OCI-LY7 (cell line): Measurements from ENCODE around the gene KCNK5. TPM values are rescaled to one million over a fixed set of nuclear protein-coding genes. Genes with fewer than 3 reads are reported as not detected.

Source experiments
- BruUV-seq: library from RNA; stranded (reverse); fragments of 400-500 nt; replicated peaks from 2 replicates; lab custom pipeline; 2021; lab: Mats Ljungman, UMichigan
- CTCF ChIA-PET: fragments of 300-600 bp; sonication (Branson Sonifier 250); formaldehyde crosslinking; loops from one replicate; lab custom pipeline; 2022; ENCODE audit warnings: antibody characterized with exemption; ENCODE audit not compliant: unreplicated experiment; lab: Charles Lee
- POLR2A ChIA-PET: fragments of 300-600 bp; sonication (Branson Sonifier 250); formaldehyde crosslinking; loops from one replicate; lab custom pipeline; 2022; ENCODE audit warnings: antibody characterized with exemption; lab: Charles Lee
- DNase-seq: peaks from one replicate; pipeline ENCODE4 v3.0.0-alpha.2; 2015; ENCODE audit warnings: low spot score
- H2AFZ ChIP-seq: fragments of 200-600 bp; sonication (generic), shearing (Covaris generic); 2 replicates; pipeline ENCODE4 v1.6.1; 2014; ENCODE audit warnings: mild to moderate bottlenecking, antibody characterized with exemption, low read length, moderate library complexity
- H3K27ac ChIP-seq: fragments of 200-600 bp; sonication (generic); 2 replicates; pipeline ENCODE4 v1.5.1; 2014; ENCODE audit warnings: mixed run types, low read depth, mild to moderate bottlenecking, moderate library complexity, low read length, inconsistent platforms; ENCODE audit not compliant: poor library complexity, severe bottlenecking
- H3K36me3 ChIP-seq: fragments of 200-600 bp; sonication (generic); 2 replicates; pipeline ENCODE4 v1.6.1; 2014; ENCODE audit warnings: mild to moderate bottlenecking, antibody characterized with exemption, low read length, moderate library complexity, mixed read lengths; ENCODE audit not compliant: insufficient read depth
- H3K4me1 ChIP-seq: fragments of 200-600 bp; sonication (generic); 2 replicates; pipeline ENCODE4 v1.5.1; 2014; ENCODE audit warnings: mild to moderate bottlenecking, low read length; ENCODE audit not compliant: insufficient read depth, poor library complexity, severe bottlenecking
- H3K4me2 ChIP-seq: fragments of 200-600 bp; sonication (generic); 2 replicates; pipeline ENCODE4 v1.6.1; 2014; ENCODE audit warnings: mild to moderate bottlenecking, low read length
- H3K4me3 ChIP-seq: fragments of 200-600 bp; sonication (generic); 2 replicates; pipeline ENCODE4 v1.5.1; 2014; ENCODE audit warnings: mild to moderate bottlenecking, low read depth, low read length; ENCODE audit not compliant: poor library complexity, severe bottlenecking
- H3K79me2 ChIP-seq: fragments of 200-600 bp; sonication (generic); 2 replicates; pipeline ENCODE4 v1.6.1; 2016; ENCODE audit warnings: low read depth, mild to moderate bottlenecking, low read length, moderate library complexity, mixed read lengths; ENCODE audit not compliant: insufficient read depth
- H3K9me2 ChIP-seq: fragments of 200-600 bp; sonication (generic); 2 replicates; pipeline ENCODE4 v1.6.1; 2016; ENCODE audit warnings: mild to moderate bottlenecking, low read length, mixed read lengths; ENCODE audit not compliant: insufficient read depth
- H3K9me3 ChIP-seq: fragments of 200-600 bp; sonication (generic); 2 replicates; pipeline ENCODE4 v1.6.1; 2014; ENCODE audit warnings: mild to moderate bottlenecking, mixed run types, low read length, mixed read lengths
- H4K20me1 ChIP-seq: fragments of 200-600 bp; sonication (generic); 2 replicates; pipeline ENCODE4 v1.6.1; 2014; ENCODE audit warnings: mild to moderate bottlenecking, antibody characterized with exemption, low read length, moderate library complexity, mixed read lengths; ENCODE audit not compliant: insufficient read depth
- CTCF ChIP-seq: fragments of 200-600 bp; sonication (generic); conservative IDR thresholded peaks from 2 replicates; pipeline ENCODE4 v1.5.1; 2014; ENCODE audit warnings: mild to moderate bottlenecking, antibody characterized with exemption, low read length, moderate library complexity, mixed read lengths
- EZH2phosphoT487 ChIP-seq: fragments of 200-600 bp; sonication (generic); IDR thresholded peaks from 2 replicates; pipeline ENCODE4 v1.6.1; 2018; ENCODE audit warnings: low read depth, borderline replicate concordance, mild to moderate bottlenecking, mixed run types, antibody characterized with exemption, low read length, moderate library complexity, mixed read lengths
- intact Hi-C: fragments of 100-400 bp; cut with micrococcal nuclease; formaldehyde crosslinking; loops from one replicate; pipeline ENCODE4 v1.10.0; 2022; ENCODE audit not compliant: unreplicated experiment
- total RNA-seq, 2 experiments: library from RNA; depleted of rRNA in 1 of 2; stranded (reverse); fragments of >200 nt in 1 of 2; shearing (Covaris generic) in 1 of 2; gene quantifications; 2 replicates each; pipeline ENCODE4 v1.2.3, GENCODE V29; 2014 to 2022

Gene KCNK5
- total RNA-seq, 2 experiments from 2014 or later: not detected

- H3K79me2 ChIP-seq: no peaks in the 10 kb centered on the region
- no peak overlapping the region for H3K4me3 ChIP-seq
- POLR2A ChIA-PET: no interaction called here
- no TSS peak for BruUV-seq
- no peak for DNase-seq
- H3K27ac ChIP-seq: no peak overlapping the region
- intact Hi-C loops: no loop called here
- H4K20me1 ChIP-seq: no peaks in the 10 kb centered on the region
- no peaks in the 10 kb centered on the region for H3K9me3 ChIP-seq
- CTCF ChIA-PET: no interaction called here
- TF ChIP-seq EZH2phosphoT487: no peak
- no peak for TF ChIP-seq CTCF
- no peaks in the 10 kb centered on the region for H3K4me1 ChIP-seq
- no peaks in the 10 kb centered on the region for H3K36me3 ChIP-seq
- no peak overlapping the region for H2AFZ ChIP-seq
- no peaks in the 10 kb centered on the region for H3K9me2 ChIP-seq
- H3K4me2 ChIP-seq: no peak overlapping the region
Observed at GRCh38 chr6:39210450-39210849, 18.8 kb downstream of the KCNK5 start.

GRCh38 chr6:39209911-39210310, 19.4 kb downstream of the KCNK5 start:
- CTCF ChIA-PET: no interaction called here
- no peak overlapping the region for H3K4me3 ChIP-seq

More at GRCh38 chr6:39209911-39210310, 19.4 kb downstream of the KCNK5 start:
- Histone ChIP-seq H2AFZ (no peak overlapping the region), H3K36me3 (no peaks in the 10 kb centered on the region), H3K79me2 (no peaks in the 10 kb centered on the region), H4K20me1 (no peaks in the 10 kb centered on the region), H3K4me1 (no peaks in the 10 kb centered on the region), H3K4me2 (no peak overlapping the region), H3K9me3 (no peaks in the 10 kb centered on the region), H3K9me2 (no peaks in the 10 kb centered on the region), H3K27ac (no peak overlapping the region)
- no peak for DNase-seq
- no TSS peak for BruUV-seq
- no peak for TF ChIP-seq CTCF
- TF ChIP-seq EZH2phosphoT487: no peak
- intact Hi-C loops: no loop called here
- POLR2A ChIA-PET: no interaction called here
